Stimulated activated CD4-positive, alpha-beta T cell treated with anti-CD3 and anti-CD28 coated beads, TNF-alpha, amount 100 ng/mL, for 24 hours (primary cell): ENCODE data around the gene NDUFS6.
"Not testable (repeated sequence)": the region's sequence is repeated elsewhere in the genome, so short reads cannot be mapped to it uniquely, and the experiment has no call there.

Experiments used
- DNase-seq, 3 experiments: peaks; one replicate each; pipeline ENCODE4 v3.0.0-alpha.2; 2020; ENCODE audit warnings: low read depth in 3 of 3

NDUFS6 gene

DNA sequence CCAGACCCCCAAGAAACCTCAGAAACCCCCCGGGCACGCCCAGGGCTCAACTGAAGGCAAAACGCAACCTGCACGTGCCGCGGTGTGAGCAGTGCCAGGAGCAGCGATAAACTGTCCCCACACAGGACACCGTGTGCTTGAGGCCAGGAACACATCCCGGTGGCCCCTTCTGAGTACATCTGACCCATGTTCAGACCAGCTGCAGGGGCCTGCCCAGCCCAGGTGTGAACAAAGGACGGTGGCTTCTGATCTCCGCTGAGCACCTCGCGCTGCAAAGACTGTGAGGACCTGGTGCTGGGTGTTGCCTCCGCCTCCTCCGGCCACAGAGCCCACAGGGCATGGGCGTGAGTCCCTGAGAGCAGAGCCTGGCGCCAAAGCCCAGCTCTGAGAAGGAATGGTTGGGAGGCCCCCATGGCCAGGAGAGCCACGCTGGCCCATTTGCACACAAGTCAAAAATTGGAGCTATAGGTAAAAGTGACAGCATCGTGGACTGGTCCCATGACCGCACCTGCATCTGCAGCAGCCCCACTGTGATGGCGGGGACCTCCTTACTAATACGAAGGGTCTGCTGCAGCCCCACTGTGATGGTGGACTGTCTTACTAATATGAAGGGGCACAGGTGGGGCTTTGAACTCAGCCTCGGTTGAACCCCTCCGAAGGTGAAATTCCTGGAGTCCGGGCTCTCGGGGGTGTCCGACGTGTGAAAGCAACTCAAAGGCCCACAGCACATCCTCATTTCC lies 31.5 kb downstream of the NDUFS6 start:
- no peak for DNase-seq

DNA sequence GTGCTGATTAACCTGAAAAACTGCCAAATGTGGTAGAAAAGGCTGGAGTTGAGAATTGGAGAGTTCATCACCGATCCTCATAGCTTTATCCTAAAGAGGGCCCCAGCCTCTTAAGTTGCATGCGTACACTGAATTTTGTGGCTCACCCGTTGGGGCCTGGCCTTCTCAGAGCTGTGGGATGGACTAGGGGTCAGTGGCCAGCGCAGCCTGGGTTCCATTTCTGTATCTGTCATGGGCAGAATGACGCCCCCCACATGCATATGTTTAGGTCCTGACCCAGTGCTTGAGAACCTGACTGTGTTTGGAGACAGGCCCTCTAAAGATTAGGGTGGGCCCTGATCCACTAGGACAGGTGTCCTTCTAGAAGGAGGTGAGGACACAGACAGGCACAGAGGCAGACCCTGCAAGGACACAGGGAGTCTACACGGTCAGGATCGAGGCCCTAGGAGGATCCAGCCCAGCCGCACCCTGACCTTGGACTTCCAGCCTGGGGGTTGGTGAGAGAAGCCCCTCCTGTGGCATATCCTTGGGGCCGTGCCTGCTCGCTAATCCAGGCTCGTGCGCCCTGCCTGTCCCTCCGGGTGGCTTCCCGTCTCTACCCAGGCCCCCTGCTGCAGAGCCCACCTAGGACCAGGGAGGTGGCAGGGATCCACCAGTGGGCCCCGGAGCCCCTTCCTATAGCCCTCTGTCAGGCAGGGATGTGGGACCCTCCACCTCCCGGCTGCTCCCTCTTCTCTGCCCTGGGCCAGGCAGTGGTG lies 32.2 kb downstream of the NDUFS6 start:
- DNase-seq = no peak

DNA sequence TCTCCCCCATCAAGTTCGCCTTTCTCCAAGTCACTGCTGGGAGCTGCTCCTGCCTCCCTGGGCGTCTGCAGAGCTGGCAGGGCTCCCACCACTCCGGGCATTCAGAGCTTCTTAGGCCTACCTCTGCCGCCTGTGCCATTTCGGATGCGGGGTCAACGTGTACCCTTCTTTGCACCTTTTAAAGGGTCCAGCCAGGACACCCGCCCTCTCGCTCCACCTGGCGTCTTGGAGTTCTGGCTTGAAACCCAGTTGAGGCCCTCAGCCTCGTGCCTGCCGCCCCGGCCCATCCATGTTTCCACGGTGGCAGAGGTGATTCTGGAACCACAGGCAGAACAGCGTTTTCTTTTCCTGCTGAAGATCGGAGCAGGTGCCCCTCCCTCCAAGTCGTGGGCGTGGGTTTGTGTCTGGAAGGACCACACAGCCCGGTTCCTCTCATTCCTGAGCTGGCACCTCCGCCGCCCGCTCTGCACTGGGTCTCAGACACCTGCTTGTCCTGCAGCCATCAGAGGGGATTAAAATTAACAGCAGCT lies 32.9 kb downstream of the NDUFS6 start:
- no peak for DNase-seq

DNA sequence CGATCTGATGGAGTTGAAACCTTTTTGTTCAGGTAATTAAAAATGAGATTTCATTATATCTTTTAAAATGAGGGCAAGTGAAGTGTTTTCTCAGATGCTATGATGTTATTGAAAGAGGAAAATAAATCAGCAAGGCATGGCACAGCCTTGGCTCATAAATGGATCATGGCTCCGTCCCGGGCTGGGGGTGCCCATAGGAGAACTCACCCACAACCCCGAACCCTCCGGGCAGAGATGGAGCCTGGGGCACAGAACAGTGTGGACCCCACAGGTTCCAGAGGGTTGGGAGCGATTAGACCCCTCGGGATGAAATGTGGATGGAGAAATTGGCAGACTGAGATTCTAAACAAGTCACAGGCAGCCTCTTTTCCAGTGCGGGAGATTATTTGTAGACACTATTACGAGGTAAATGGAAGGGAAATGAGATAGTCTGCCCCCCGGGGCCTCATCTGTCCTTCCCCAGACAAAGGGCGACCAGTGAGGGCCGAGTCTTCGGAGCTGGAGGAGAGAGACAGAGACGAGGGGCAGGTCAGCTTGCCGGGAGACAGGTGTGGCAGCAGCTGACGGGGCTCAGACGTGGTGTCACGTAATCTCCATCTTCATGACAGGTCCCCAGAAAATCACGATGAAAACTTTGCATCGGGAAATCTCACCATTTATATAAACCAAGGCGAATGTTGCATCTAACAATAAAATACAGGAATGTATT lies 33.7 kb downstream of the NDUFS6 start:
- DNase-seq = no peak

DNA sequence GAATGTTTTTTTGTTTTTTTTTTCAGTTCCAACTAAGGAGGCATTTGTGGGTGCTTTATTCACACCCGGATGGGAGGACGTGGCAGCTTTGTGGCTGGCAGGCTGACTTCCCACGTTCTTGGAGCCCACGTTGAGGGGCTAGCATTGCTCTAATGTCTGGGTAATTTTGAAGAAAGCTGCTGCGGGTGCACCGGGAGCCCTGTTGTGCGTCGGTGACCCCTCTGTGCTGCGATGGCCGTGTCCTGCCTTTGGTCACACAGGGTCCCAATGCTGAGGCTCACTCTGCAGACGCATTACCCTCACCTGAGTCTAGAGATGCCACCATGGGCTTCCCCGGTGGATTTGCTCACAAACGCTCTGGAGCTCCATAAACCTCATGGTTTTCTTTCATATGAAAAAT lies 34.2 kb downstream of the NDUFS6 start:
- DNase-seq = no peak

DNA sequence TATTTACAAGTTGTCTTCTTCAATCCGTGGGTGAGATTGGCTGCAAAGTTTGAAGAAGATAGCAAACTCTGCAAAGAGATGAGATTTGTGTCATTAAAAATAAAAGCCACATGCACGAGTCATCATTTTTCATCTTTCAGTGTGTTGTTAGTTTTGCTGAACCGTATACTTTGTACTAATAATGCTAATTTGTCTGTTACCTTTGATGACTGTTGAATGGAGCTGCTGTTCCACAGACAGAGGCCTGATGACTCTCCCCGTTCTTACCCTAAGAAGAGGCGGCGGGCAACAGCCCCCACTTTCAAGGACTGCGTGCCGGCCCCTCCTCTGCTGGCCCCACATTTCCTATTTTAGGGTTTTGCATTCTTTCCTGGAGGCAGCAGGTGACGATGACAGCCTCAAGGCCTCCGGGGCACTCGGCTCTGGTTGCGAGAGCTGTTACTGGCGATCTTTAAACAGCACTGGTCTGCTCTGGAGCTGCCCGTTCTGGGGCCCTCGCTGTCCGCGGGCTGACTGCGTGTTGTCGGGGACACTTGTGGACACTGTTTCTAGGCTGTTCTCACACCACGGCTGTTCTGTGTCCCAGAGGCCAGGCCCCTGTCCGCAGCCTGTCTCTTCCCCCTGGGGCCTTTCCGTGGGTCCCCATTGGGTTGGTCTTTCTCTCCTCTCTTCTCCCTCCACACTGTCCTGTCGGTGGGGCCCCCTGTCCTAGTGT lies 35.1 kb downstream of the NDUFS6 start:
- DNase-seq = no peak

DNA sequence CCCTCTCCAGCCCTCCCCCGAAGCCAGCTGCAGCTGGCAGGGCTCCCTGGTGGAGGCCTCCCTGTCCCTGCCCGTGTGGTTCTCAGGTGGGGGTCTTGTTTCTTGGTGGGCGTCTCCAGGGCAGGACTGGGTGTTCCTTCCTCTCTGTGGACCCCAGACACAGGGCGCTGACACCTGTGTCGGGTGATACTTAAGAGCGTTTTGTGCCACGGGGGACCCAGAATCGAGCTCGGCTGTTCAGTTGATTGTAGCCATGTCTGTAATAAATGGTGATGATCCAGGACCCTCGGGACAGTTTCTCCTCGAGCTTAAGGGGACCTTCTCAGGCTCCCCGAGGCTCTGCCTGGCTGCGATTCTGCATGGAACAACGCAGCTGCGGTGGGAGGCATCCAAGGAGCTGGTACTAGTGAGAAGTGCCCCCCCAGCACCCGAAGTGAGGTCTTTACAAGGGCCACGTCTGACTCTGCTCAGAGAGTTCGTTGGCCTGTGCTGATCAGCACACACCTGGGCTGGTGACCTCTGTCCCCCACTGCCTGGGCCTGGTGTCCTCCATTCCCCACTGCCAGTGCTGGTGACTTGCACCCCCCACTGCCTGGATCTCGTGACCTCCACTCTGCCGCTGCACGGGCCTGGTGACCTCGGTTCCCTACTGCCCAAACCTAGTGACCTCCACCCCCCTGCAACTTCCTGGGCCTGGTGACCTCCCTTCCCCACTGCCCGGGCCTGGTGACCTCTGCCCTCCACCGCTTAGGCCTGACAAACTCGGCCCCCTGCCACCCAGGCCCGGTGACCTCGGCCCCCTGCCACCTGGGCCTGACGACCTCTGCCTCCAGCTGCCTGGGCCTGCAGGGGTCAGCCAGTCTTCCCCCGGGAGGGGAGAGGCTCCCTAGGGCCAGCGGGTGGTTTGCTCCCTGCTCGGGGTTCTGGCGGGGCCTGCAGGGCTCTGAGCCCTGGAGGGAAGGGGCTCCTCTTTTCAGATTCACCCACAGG lies 36.0 kb downstream of the NDUFS6 start:
- no peak for DNase-seq

DNA sequence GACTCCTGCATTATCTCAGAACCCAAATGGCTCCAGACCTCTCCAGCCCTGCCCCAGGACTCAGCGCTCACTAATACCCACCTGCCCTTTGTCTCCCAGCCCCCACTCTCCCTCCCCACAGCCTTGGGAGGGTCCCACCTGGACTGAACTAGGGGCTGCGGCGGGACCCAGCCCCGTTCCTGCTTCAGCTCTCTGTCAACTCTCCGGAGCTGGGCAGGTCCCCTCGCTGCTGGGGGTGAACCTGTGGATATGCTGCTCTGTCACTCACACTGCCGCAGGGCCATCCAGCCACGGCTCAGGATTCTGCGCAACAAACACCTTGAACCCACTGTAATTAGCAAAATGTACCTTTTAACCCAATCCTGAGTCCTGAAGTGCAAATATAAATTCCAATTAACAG lies 36.8 kb downstream of the NDUFS6 start:
- no peak for DNase-seq

DNA sequence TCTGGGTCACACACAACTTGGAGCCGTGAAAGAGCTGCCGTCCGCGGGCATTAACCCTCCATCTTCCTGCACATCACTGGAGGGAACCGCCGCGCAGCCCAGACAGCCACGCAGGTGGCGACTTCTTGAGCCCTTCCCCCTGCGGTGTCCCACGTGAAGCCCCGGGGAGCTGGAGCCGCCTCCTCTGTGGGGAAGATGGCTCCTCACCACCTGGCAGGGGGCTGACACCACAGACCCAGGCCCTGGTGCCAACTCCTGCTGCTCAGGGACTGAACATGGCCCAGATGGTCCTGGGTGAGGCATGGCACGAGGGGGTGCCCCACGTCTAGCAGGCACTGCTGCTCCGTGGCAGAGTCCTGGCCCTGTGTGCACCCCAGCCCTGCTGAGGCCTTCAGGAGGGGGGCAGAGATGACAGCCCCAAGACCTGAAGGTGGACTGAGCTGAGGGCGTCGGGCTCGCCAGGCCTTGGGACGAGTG lies 38.9 kb downstream of the NDUFS6 start:
- DNase-seq = no peak

DNA sequence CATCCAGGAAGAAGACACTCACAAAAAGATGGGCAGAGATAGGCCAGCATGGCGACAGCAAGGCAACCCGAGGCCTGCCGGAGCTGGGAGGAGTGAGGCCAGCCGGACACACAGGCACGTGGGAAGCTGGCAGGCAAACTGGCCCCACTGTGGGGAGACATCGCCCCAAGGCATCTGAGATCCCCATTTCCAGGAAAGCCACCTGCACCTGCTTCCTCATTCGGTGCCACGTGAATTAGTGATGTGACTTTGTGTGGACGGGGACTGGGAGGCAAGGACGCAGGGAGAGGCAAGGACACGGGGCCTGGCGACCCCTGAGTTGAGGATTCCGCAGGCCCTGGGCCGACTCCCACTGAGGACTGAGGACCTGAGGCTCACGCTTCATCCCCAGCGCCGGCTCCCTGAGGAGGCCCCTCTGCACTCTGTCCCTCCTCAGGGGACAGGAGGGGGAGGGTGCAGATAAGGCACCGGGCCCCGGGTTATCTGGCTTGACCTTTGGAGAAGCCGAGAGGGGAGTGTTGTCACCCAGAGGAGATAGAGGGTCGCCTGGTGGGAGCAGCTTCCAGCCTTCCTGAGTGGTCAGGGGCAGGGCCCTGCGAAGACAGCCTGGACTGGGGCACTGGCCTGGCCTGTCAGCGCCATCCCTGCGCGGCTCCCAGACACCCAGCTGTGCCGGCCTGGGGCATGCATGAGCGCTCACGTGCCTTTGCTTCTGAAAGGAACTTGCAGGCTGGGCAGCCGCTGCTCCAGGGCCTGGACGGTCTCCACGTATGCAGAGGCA lies 39.7 kb downstream of the NDUFS6 start:
- DNase-seq = no peak

DNA sequence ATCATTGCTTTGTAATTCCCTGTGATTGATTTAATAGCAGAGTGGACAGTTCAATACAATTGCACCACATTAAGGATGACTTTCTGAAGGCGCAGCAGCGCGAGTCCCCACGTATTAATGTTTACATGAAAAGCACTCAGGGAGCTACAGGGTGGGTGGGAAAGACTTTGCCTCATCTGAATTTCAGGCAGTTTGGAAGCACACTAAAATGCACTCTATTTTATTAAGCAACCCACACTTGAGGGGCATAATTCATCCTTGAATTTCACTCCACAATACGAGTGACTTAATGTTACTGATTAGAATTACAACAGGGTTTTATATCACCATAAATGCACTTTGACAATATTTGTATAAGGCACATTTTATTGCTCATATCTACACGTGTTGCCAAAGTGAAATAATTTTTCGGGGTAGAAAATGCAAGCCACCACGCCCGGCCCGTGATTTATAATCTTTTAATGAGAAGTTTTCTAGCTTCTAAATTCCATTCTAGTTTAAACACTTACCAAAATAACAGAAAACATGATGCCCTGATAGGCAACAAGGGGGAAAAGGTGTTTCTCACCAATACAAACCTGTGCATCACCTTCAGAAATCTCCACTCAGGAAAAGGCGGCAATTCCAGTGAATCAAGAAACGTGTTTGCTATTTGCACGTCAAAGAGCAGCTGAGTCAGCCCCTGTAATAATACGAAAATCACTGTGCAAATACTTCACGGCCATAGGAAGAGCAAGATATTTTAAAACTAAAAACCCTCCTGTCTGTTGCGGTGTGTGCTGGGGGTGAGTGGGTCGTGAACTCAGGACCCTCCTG lies 41.0 kb downstream of the NDUFS6 start:
- no peak for DNase-seq

DNA sequence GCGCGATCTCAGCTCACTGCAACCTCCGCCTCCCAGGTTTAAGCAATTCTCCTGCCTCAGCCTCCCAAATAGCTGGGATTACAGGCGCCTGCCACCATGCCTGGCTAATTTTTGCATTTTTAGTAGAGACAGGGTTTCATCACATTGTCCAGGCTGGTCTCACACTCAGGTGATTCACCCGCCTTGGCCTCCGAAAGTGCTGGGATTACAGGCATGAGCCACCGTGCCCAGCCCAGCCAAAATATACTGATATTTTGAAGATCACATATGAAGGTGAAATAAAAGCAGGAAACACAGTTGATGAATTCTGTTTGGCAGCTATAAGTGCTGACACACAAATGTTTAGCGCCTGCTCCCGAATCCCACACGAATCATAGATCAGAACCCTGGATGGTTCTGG lies 42.6 kb downstream of the NDUFS6 start:
- DNase-seq = not testable (repeated sequence)

DNA sequence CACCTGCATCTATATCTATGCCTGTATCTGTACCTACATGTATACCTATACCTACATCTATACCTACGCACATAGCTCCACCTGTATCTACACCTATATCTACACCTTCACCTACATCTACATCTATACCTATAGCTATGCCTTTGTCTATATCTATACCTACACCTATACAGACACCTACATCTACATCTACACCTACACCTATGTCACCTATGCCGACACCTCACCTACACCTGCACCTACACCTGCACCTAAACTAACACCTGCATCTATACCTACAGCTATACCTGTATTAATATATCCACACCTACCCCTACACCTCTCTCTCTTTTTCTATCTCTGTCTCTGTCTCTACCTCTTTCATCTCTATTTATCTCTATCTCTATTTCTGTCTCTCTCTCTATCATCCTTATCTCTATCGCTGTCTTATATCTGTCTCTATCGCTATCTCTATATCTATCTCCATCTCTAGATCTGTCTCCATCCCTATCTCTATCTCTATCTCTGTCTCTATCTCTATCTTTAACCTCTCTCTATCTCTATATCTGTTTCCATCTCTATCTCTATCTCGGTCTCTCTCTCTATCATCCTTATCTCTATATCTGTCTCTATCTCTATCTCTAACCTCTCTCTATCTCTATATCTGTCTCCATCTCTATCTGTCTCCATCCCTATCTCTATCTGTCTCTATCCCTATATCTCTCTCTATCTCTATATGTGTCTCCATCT lies 43.7 kb downstream of the NDUFS6 start:
- DNase-seq = no peak

DNA sequence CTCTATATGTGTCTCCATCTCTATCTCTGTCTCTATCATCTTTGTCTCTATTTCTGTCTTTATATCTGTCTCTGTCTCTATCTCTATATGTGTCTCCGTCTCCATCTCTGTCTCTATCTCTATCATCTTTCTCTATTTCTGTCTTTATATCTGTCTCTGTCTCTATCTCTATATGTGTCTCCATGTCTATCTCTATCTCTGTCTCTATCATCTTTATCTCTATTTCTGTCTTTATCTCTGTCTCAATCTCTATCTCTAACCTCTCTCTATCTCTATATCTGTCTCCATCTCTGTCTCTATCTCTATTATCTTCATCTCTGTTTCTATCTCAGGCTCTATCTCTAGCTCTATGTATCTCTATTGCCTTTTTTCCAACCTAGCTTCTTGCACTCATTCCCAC lies 44.5 kb downstream of the NDUFS6 start:
- DNase-seq = no peak

DNA sequence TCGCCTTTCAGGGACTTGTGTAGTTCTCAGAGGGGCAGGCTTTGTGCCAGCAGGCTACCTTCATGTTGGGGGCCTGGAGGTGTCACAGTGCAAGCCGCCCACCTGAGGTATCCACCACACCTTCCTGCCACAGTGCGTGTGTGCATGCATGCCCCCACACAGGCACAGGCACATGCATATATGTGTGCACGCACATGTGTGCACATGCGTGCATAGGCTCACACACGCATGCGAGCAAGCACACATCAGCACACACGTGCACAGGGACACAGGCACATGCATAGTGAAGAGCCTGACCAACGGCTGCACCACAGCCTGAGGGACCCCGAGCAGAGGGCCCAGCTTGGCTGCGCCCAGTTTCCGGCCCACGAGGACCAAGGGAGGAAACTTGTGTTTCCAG lies 45.4 kb downstream of the NDUFS6 start:
- no peak for DNase-seq

DNA sequence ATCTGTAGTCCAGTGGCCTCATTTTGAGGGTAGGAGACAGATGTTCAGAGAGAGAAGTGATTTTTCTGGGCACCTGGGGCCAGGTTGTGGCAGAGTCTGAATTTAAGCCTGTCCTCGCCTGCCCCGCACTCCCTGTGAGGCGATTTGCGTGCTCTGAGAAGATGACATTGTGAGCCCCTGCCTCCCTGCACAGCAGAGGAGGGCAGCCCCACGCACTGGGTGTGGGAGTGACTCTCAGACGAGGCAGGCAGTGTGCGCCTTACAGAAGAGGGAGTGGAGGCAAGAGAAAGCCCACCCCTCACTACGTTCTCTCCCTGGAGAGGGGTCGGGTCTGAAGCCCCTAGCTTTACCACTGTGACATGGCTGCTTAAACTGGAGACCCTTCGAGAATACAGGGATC lies 45.8 kb downstream of the NDUFS6 start:
- DNase-seq = no peak

DNA sequence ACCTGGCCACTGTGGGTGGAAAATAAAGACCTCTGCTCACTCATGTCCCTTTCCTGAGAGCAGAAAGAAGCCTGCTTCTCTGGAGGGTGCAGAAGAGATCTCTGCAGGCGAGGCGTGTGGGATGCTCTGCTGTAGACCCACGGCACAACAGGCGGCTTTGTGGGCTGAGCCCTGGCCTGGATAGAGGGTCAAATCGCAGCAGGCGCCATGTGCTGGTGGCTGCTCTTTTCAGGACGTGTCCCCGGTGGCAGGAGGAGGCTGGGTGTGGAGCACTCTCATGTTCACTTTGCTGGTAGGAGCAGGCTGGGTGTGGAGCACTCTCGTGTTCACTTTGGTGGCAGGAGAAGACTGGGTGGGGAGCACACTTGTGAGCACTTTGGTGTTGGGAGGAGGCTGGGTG lies 46.4 kb downstream of the NDUFS6 start:
- no peak for DNase-seq
